RWPE2 (cell line): ENCODE measurements around the gene CAPZA1.

Source experiments
- ATAC-seq: fragments of 200-7000 bp; cut with Tn5 transposase; 3 replicates; pipeline ENCODE4 v1.9.1; 2021; ENCODE audit warnings: low read depth
- DNase-seq: peaks from one replicate; pipeline ENCODE4 v3.0.0-alpha.2; 2020; ENCODE audit warnings: low spot score
- H3K27ac ChIP-seq: fragments of 450-650 bp; 2 replicates; pipeline ENCODE4 v1.5.1; 2017; ENCODE audit warnings: mild to moderate bottlenecking; ENCODE audit not compliant: poor library complexity, severe bottlenecking
- H3K27me3 ChIP-seq: fragments of 250-450 bp; sonication (Bioruptor Pico); 2 replicates; pipeline ENCODE4 v1.5.1; 2021; ENCODE audit warnings: mild to moderate bottlenecking, moderate library complexity; ENCODE audit not compliant: insufficient read depth, poor library complexity, severe bottlenecking
- H3K36me3 ChIP-seq: fragments of 250-450 bp; sonication (Bioruptor Pico); 2 replicates; pipeline ENCODE4 v1.5.1; 2020; ENCODE audit warnings: low read depth, mild to moderate bottlenecking, moderate library complexity
- H3K4me1 ChIP-seq: fragments of 250-450 bp; sonication (Bioruptor Pico); 2 replicates; pipeline ENCODE4 v1.5.1; 2021; ENCODE audit warnings: mild to moderate bottlenecking, moderate library complexity; ENCODE audit not compliant: insufficient read depth, poor library complexity, severe bottlenecking
- H3K4me3 ChIP-seq: fragments of 250-450 bp; sonication (Bioruptor Pico); 2 replicates; pipeline ENCODE4 v1.5.1; 2021; ENCODE audit warnings: mild to moderate bottlenecking, moderate library complexity; ENCODE audit not compliant: severe bottlenecking
- H3K9me3 ChIP-seq: fragments of 250-450 bp; sonication (Bioruptor Pico); 2 replicates; pipeline ENCODE4 v1.5.1; 2021; ENCODE audit warnings: mild to moderate bottlenecking, moderate library complexity; ENCODE audit not compliant: severe bottlenecking
- TF ChIP-seq, protein P1 (sequence below): fragments of 450-650 bp; IDR thresholded peaks from one replicate; pipeline ENCODE4 v1.5.1; 2017; ENCODE audit warnings: mild to moderate bottlenecking, moderate library complexity; ENCODE audit not compliant: poor library complexity, severe bottlenecking

Gene CAPZA1

GRCh38 chr1:112716133-112716720 lies 96.6 kb downstream of the CAPZA1 start:
- Histone ChIP-seq H3K9me3 (no peaks in the 10 kb centered on the region), H3K4me3 (peak overlapping the region; percentile 47), H3K36me3 (no peaks in the 10 kb centered on the region), H3K4me1 (no peaks in the 10 kb centered on the region), H3K27ac (peak overlapping the region; percentile 11), H3K27me3 (no peaks in the 10 kb centered on the region)
- TF ChIP-seq, protein P1, sequence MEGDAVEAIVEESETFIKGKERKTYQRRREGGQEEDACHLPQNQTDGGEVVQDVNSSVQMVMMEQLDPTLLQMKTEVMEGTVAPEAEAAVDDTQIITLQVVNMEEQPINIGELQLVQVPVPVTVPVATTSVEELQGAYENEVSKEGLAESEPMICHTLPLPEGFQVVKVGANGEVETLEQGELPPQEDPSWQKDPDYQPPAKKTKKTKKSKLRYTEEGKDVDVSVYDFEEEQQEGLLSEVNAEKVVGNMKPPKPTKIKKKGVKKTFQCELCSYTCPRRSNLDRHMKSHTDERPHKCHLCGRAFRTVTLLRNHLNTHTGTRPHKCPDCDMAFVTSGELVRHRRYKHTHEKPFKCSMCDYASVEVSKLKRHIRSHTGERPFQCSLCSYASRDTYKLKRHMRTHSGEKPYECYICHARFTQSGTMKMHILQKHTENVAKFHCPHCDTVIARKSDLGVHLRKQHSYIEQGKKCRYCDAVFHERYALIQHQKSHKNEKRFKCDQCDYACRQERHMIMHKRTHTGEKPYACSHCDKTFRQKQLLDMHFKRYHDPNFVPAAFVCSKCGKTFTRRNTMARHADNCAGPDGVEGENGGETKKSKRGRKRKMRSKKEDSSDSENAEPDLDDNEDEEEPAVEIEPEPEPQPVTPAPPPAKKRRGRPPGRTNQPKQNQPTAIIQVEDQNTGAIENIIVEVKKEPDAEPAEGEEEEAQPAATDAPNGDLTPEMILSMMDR = peak; percentile 94
- DNase-seq = no peak
- ATAC-seq = peak; percentile 73

- Histone ChIP-seq H3K9me3 (no peaks in the 10 kb centered on the region), H3K4me1 (no peaks in the 10 kb centered on the region), H3K4me3 (no peak overlapping the region), H3K27me3 (no peaks in the 10 kb centered on the region), H3K27ac (no peak overlapping the region), H3K36me3 (no peaks in the 10 kb centered on the region)
- TF ChIP-seq, protein P1 = no peak
- DNase-seq (no peak), ATAC-seq (no peak)
Measured at GRCh38 chr1:112717263-112717873, 97.7 kb downstream of the CAPZA1 start.

- TF ChIP-seq, protein P1 = peak; percentile 96
- DNase-seq (no peak), ATAC-seq (peak; percentile 55)
- Histone ChIP-seq H3K27me3 (no peaks in the 10 kb centered on the region), H3K36me3 (no peaks in the 10 kb centered on the region), H3K4me3 (peak overlapping the region; percentile 19), H3K4me1 (no peaks in the 10 kb centered on the region), H3K9me3 (no peaks in the 10 kb centered on the region), H3K27ac (no peak overlapping the region)
Measured at GRCh38 chr1:112718691-112719418, 99.2 kb downstream of the CAPZA1 start.

DNA sequence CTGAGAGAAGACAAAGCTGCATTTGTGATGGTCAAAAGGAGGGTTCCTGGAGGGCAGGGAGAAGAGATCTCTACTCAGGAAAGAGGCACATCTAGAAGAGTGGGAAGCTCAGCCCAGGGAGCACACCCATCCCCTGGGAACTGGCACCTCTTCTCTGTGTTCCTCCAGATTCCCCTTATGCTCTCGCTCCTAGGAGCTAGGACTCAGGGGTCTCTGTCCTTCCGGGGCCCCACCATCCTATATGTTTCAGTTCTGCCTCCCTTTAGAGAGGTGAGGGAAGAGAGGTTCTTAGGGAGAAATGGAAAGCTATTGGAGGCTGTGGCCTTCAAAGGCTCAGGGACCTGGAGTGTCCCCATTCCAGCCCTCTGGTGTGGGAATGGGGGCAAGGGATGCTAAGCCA lies 100.1 kb downstream of the CAPZA1 start:
- no peak for ATAC-seq

More for the DNA sequence above, 100.1 kb downstream of the CAPZA1 start:
- no peak overlapping the region for H3K4me3 ChIP-seq
- H3K27ac ChIP-seq = no peak overlapping the region
- TF ChIP-seq, protein P1 = no peak
- no peaks in the 10 kb centered on the region for H3K27me3 ChIP-seq
- H3K9me3 ChIP-seq = no peaks in the 10 kb centered on the region
- no peaks in the 10 kb centered on the region for H3K4me1 ChIP-seq
- H3K36me3 ChIP-seq = no peaks in the 10 kb centered on the region
- no peak for DNase-seq
